Right lobe of liver (tissue), 6 donors: Measurements from ENCODE around the gene C2orf66. TPM values are rescaled to one million over a fixed set of nuclear protein-coding genes. Genes with fewer than 3 reads are reported as not detected.

Source experiments
- ATAC-seq, 4 donors: fragments of 200-7000 bp; cut with Tn5 transposase; one replicate each; pipeline ENCODE4 v1.9.1; 2020; ENCODE audit warnings: mild to moderate bottlenecking in 4 of 4, moderate library complexity in 4 of 4
- DNase-seq, 3 donors: peaks; one replicate each; pipeline ENCODE4 v3.0.0-alpha.2; 2020
- H3K27ac ChIP-seq, 3 donors: fragments of 200-600 bp; one replicate each; pipeline ENCODE4 v1.8.0; 2022
- H3K27me3 ChIP-seq, 2 donors: fragments of 200-600 bp; one replicate each; pipeline ENCODE4 v1.8.0; 2022
- H3K36me3 ChIP-seq, 4 donors: fragments of 200-600 bp; sonication (generic) in 1 of 4; one replicate each; pipeline versions ENCODE4 v1.5.1 to v1.8.0; 2017 to 2022; ENCODE audit warnings: control low read depth in 1 of 4
- H3K4me1 ChIP-seq, 4 donors: fragments of 200-600 bp; sonication (generic) in 1 of 4; one replicate each; pipeline versions ENCODE4 v1.5.1 to v1.8.0; 2017 to 2022; ENCODE audit warnings: control low read depth in 1 of 4
- H3K4me3 ChIP-seq, 3 donors: fragments of 200-600 bp; one replicate each; pipeline ENCODE4 v1.8.0; 2022
- H3K9me3 ChIP-seq, 4 donors: fragments of 200-600 bp; sonication (generic) in 1 of 4; one replicate each; pipeline versions ENCODE4 v1.5.1 to v1.8.0; 2017 to 2022; ENCODE audit warnings: control low read depth in 1 of 4
- CTCF ChIP-seq, 4 donors: fragments of 200-600 bp in 3 of 4; fragments of 450-650 bp in 1 of 4; IDR thresholded peaks; one replicate each; pipeline versions ENCODE4 v1.5.1 to v1.8.0; 2016 to 2022; ENCODE audit warnings: antibody characterized with exemption in 4 of 4, mild to moderate bottlenecking in 2 of 4
- POLR2A ChIP-seq: fragments of 450-650 bp; IDR thresholded peaks from one replicate; pipeline ENCODE4 v1.6.1; 2017; ENCODE audit warnings: antibody characterized with exemption, mild to moderate bottlenecking
- WGBS: methylation state at CpG from one replicate; pipeline ENCODE4 v1.1.6; 2018; ENCODE audit warnings: low coverage, low lambda C conversion rate; ENCODE audit not compliant: insufficient coverage; ENCODE audit errors: missing lambda C conversion rate; 5-methylcytosine and 5-hydroxymethylcytosine counted together
- intact Hi-C, 2 donors: fragments of 100-400 bp; cut with DNase I; formaldehyde crosslinking; loops; one replicate each; pipeline versions ENCODE4 v1.11.2 to v1.14.1; 2022
- small RNA-seq, 2 experiments: library from RNA; depleted of rRNA; stranded (forward); fragments of <200 nt; gene quantifications; one replicate each; pipeline ENCODE3, GENCODE V24; 2016
- total RNA-seq, 6 experiments: library from RNA; depleted of rRNA in 2 of 6; stranded (reverse); fragments of >200 nt in 2 of 6; fragmentation: NEBNext Ultra II Directional in 3 of 6; extraction: Animal tissue kit (Norgen Biotek cat#: 25700) in 3 of 6; gene quantifications; one replicate each; pipeline versions ENCODE4 v1.1.0 to v1.2.4, GENCODE V29; 2016 to 2023
- donor health status: DM: no; HTN: yes; CAD: no.
- donor health status: DM: no; HTN: no; CAD: no.
- donor health status: DM: no; HTN: no; CAD: no.
- donor health status: DM: no; HTN: yes; CAD: no.
- donor health status: DM: no; HTN: yes; CAD: no.

C2orf66 gene
- total RNA-seq, 6 experiments from 2014 or later, result 1.1 TPM; not detected in 5

GRCh38 chr2:196759378-196759706 lies 49.8 kb downstream of the C2orf66 start:
- Histone ChIP-seq H3K27me3 (no peaks in the 10 kb centered on the region), H3K4me3 (no peak overlapping the region), H3K36me3 (peaks cover 0 to 11% (median under 1%) of the 10 kb centered on the region in 4 donors), H3K9me3 (no peaks in the 10 kb centered on the region), H3K4me1 (no peaks in the 10 kb centered on the region), H3K27ac (no peak overlapping the region)
- ATAC-seq (no peak), DNase-seq (no peak)
- intact Hi-C loops, result loop anchor here in 1 of 2 donors (10.0 kb wide), 1 partner anchor 475 kb away; no protein-coding TSS in a partner anchor
- TF ChIP-seq CTCF (IDR thresholded peaks at IDR 0.05), result no peak
- WGBS, result 45% methylated on average over 5 of the region's 5 CpGs

- no peak overlapping the region for H3K4me3 ChIP-seq
- H3K36me3 ChIP-seq, result peaks cover 0 to 4% (median under 1%) of the 10 kb centered on the region in 4 donors
- H3K27ac ChIP-seq, result no peak overlapping the region
- no peaks in the 10 kb centered on the region for H3K4me1 ChIP-seq
- WGBS, result 41% methylated on average over 3 of the region's 3 CpGs
- ATAC-seq (peak; percentile 58 to 76 (median 62)), DNase-seq (no peak)
- TF ChIP-seq POLR2A, result no peak
- TF ChIP-seq CTCF (IDR thresholded peaks at IDR 0.05), result peak; percentile 36 to 53 (median 44)
- intact Hi-C loops, result loop anchor here in 1 of 2 donors (10.0 kb wide), 1 partner anchor 474 kb away; no protein-coding TSS in a partner anchor
- no peaks in the 10 kb centered on the region for H3K27me3 ChIP-seq
- H3K9me3 ChIP-seq, result no peaks in the 10 kb centered on the region
Observed at GRCh38 chr2:196758474-196759377, 50.4 kb downstream of the C2orf66 start.

Small RNA genes lying within 50 kb of the gene (small RNA-seq; reads per million reads assigned to genes)
- gene AC012486.1, result 0 reads per million in 2 experiments

Other genes with a start within 250 kb of the C2orf66 start
- 10 to 100 TPM in 1 of 6 experiments, 1 to 10 TPM in 5; 3.3 to 10.7 (median 6.6) TPM for gene HECW2, start 215.8 kb downstream of the C2orf66 start, total RNA-seq
- 1 to 10 TPM in 5 of 6 experiments, under 1 TPM in 1; 0.98 to 4.1 (median 1.9) TPM for gene CCDC150, start 169.6 kb downstream of the C2orf66 start, total RNA-seq
- 10 to 100 TPM; 10.0 to 21.7 (median 13.5) TPM for gene GTF3C3, start 9.7 kb downstream of the C2orf66 start, total RNA-seq
- 1 to 10 TPM; 2.2 to 4.2 (median 3.5) TPM for gene PGAP1, start 117.4 kb upstream of the C2orf66 start, total RNA-seq